ENCODE measurements around the gene ECHS1. TPM values are rescaled to one million over a fixed set of nuclear protein-coding genes. Genes with fewer than 3 reads are reported as not detected.

ECHS1 gene
- total RNA-seq, 2 experiments from 2014 or later: 45.8 to 48.7 TPM

DNA sequence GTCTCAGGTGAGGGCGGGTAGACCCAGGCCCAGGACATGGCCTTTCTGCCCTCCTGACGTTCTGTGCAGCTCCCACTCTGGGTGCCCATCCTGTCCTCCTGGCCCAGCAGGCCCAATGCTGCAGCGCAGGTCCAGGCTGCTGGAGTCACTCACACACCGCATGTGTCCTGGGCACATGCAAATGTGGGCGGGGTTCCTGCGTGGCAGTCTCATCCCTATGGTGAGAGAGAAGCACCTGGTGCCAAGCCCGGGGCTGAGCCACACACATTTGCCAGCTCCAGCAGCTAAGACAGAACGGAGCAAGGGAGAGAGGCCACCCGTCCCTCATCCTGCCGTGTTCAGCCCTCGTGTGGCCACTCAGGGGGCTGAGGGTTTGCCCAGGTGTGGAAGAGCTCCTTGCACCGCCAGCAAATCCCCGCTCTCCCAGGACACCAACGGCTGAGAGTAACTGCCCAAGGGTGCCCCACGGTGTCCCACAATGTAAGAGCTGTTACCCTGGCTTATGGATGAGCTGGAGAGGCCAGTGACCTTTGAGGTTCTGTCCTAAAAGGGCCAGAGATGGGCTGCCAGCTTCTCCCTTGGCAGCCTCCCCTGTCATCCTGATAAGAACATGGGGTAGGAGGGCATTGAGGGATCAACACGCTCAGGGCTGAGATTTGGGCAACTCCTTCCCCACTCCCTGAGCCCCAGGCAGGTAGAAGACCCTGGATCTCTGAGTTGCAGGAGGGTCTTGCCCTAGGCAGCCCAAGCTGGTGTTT is 19.8 kb downstream of the ECHS1 start:
- Mint-ChIP-seq H3K27me3 (ENCODE audit: low read depth) (peaks cover 4% of the 10 kb centered on the region), H3K9me3 (no peaks in the 10 kb centered on the region), H3K4me1 (ENCODE audit: low read depth) (peaks cover 5% of the 10 kb centered on the region), H3K4me3 (no peak overlapping the region), H3K27ac (no peak overlapping the region), H3K36me3 (ENCODE audit: low read depth) (peaks cover 4% of the 10 kb centered on the region)
- CTCF ChIA-PET: interaction anchor here (1.5 to 2.0 kb wide), 2 partner anchors 10 to 24 kb away, joined by 5 to 13 read pairs; no protein-coding TSS in a partner anchor
- intact Hi-C loops (cut with micrococcal nuclease): no loop called here
- no peak for DNase-seq

DNA sequence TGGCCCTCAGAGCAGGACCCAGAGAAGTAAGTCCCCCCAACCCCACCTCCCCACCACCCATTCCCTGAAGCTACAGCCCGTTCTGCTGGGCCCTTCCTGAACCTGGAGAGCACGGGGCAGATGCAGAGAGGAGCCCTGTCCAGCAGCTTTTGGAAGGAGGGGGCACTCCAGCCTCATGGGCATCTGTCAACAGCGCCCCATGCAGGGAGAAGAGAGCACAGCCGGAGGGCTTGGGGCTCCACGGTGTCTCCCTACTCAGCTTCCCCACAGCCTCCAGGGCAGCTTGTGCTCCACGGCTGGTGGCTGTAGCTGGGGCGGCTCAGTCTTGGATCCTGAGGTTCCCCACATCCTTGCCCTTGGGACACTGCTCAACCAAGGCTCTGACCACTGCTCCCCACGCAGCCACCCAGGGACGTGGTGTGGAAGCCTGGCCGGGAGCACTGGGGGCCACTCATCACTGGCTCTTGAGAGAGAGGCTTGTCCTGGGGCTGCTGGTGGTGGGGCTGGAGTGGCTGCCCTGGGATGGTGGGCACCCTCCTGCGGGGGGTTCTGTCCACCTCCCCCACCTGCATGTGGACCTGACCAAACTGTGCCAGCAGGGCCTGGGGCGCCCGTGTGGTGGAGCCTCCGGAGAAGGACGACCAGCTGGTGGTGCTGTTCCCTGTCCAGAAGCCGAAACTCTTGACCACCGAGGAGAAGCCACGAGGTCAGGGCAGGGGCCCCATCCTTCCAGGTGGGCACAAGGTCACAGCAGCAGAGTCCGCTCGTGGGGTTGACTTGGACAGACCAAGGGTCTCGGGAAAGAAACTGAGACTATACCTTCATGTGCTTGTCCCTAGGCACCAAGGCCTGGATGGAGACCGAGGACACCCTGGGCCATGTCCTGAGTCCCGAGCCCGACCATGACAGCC is 21.5 kb downstream of the ECHS1 start:
- peaks cover 5% of the 10 kb centered on the region for H3K4me1 Mint-ChIP-seq (ENCODE audit: low read depth)
- peaks cover 4% of the 10 kb centered on the region for H3K27me3 Mint-ChIP-seq (ENCODE audit: low read depth)
- CTCF ChIA-PET: no interaction called here
- H3K9me3 Mint-ChIP-seq: no peaks in the 10 kb centered on the region
- peaks cover 4% of the 10 kb centered on the region for H3K36me3 Mint-ChIP-seq (ENCODE audit: low read depth)
- intact Hi-C loops (cut with micrococcal nuclease): no loop called here
- no peak for DNase-seq
- no peak overlapping the region for H3K27ac Mint-ChIP-seq
- H3K4me3 Mint-ChIP-seq: no peak overlapping the region

DNA sequence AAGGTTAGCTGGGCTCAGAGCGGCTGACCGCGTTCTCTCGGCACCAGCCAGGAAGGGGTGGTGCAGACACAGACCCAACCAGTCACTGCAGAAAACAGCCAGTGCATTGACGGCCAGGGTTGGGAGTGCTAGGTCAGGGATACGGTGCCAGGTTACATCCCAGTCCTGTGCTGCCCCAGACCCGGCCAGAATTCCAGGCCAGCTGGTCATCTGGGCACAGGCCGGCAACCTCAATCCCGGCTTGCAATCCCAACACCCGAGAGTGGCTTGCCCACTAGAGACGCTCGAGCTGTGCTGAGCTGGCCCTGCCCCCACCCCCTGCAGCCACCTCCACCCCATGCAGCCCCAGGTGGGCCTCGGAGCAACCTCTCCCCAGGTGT is 22.2 kb downstream of the ECHS1 start:
- peaks cover 2% of the 10 kb centered on the region for H3K4me1 Mint-ChIP-seq (ENCODE audit: low read depth)
- no peak overlapping the region for H3K27ac Mint-ChIP-seq
- no peaks in the 10 kb centered on the region for H3K9me3 Mint-ChIP-seq
- no peak overlapping the region for H3K4me3 Mint-ChIP-seq
- H3K36me3 Mint-ChIP-seq (ENCODE audit: low read depth): no peaks in the 10 kb centered on the region
- peaks cover 4% of the 10 kb centered on the region for H3K27me3 Mint-ChIP-seq (ENCODE audit: low read depth)
- intact Hi-C loops (cut with micrococcal nuclease): no loop called here
- DNase-seq: no peak
- CTCF ChIA-PET: no interaction called here

DNA sequence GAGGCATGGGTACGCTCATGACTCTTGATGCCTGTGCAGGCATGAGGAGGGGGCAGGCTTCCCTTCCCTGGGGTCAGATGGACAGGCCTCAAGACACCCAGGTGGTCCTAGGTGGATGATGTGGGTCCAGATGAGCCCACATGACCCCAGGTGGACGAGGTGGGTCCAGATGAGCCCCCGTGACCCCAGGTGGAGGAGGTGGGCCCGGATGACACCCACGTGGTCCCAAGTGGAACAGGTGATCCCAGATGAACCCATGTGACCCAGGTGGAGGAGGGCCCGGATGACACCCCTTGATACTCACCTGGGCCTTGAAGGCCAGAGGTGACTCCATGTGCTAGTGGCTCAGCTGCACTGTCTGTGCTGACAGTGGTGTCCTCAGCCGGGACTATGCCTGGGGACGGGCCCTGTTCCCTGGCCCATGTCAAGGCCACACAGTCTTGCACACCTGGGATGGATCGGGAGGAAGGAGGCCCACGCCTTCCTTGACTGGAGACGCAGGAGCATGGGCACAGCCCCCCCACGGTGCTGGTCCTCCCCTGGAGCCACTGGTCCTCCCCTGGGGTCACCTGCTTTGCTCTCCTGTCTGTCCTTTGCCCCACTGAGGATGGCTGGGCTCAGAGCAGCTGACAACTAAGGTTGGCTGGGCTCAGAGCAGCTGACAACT is 22.7 kb downstream of the ECHS1 start:
- intact Hi-C loops (cut with micrococcal nuclease): no loop called here
- CTCF ChIA-PET: no interaction called here
- Mint-ChIP-seq H3K36me3 (ENCODE audit: low read depth) (no peaks in the 10 kb centered on the region), H3K4me1 (ENCODE audit: low read depth) (peaks cover 2% of the 10 kb centered on the region), H3K27ac (no peak overlapping the region), H3K9me3 (no peaks in the 10 kb centered on the region), H3K4me3 (no peak overlapping the region), H3K27me3 (ENCODE audit: low read depth) (peaks cover 9% of the 10 kb centered on the region)
- no peak for DNase-seq

DNA sequence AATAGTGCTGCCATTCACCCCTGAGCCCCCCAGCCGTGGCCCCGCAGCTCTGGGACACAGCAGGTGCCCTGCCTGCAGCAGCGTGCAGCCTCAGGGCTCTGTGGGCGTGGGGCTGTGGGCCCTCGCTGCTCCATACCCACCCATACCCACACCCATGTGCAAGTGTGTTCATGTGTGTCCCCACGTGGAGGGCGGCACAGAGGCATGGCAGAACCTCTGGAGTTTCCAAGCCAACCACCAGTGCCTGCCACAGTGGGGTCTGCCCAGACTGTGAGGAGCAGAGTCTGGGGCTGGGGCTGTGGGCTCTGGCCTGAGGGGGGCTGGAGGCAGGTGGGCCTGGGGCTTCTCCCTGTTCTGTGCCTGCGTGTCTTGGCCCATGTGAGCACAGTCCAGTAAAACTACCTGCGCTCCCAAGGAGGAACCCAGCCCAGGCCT is 23.6 kb downstream of the ECHS1 start:
- intact Hi-C loops (cut with micrococcal nuclease): no loop called here
- Mint-ChIP-seq H3K4me3 (no peak overlapping the region), H3K9me3 (no peaks in the 10 kb centered on the region), H3K27ac (no peak overlapping the region), H3K27me3 (ENCODE audit: low read depth) (peaks cover 10% of the 10 kb centered on the region), H3K4me1 (ENCODE audit: low read depth) (peaks cover 2% of the 10 kb centered on the region), H3K36me3 (ENCODE audit: low read depth) (no peaks in the 10 kb centered on the region)
- CTCF ChIA-PET: no interaction called here
- DNase-seq: no peak

DNA sequence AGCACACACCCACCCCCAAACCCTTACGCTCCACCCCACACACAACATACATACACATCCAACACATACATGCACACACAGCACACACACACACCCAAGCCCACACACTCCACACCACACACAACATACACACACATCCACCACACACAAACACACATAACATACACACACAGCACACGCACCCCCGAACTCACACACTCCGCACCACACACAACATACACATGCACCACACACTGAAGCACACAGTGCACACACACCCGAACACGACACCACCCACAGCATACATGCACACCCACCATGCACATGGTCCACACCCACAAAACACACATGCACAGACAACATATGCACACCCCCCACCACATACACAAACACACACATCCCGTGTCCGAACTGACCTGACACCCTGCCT is 24.0 kb downstream of the ECHS1 start:
- Mint-ChIP-seq H3K4me3 (no peak overlapping the region), H3K27me3 (ENCODE audit: low read depth) (peaks cover 13% of the 10 kb centered on the region), H3K36me3 (ENCODE audit: low read depth) (no peaks in the 10 kb centered on the region), H3K4me1 (ENCODE audit: low read depth) (peaks cover 2% of the 10 kb centered on the region), H3K9me3 (no peaks in the 10 kb centered on the region), H3K27ac (no peak overlapping the region)
- CTCF ChIA-PET: no interaction called here
- intact Hi-C loops (cut with micrococcal nuclease): no loop called here
- DNase-seq: no peak

DNA sequence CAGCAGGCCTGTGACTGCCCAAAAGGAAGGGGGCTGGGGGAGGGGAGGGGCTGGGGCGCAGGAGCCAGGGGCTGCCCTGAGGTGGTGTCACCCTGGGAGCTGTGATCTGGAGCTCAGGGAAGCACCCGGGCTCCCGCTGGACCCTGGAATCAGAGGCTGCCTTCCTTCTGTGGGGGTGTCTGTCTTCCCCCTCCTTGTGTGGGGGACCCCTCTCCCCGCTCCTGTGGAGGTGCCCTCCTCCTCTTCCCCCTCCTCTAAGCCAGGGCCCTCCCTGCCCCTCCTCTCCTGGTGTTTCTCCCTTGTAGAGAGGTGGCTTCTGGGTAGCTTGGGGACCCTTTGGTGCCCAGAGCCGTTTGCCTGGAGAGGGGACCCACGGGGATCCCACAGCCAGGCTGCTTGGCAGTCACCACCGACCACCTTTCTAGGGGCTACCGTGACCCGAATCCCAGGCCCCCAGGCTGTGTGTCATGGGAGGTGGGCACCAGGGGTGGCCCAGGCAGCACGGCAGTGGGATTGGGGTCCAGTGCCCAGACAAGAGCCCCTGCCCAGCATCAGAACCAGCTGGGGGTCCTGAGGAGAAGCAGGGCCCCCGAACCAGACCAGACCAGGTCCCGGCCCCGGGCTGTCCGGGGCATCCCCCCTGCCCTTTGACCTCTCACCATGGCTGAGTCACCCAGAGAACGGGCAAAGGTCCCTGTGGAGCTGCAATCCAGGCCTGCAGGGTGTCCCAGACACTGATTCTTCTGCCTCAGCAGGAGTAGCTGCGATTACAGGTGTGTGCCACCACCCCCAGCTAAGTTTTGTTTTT is 25.2 kb downstream of the ECHS1 start:
- H3K4me1 Mint-ChIP-seq (ENCODE audit: low read depth): peaks cover 2% of the 10 kb centered on the region
- intact Hi-C loops (cut with micrococcal nuclease): no loop called here
- no peaks in the 10 kb centered on the region for H3K36me3 Mint-ChIP-seq (ENCODE audit: low read depth)
- CTCF ChIA-PET: no interaction called here
- no peak for DNase-seq
- H3K27me3 Mint-ChIP-seq (ENCODE audit: low read depth): peaks cover 19% of the 10 kb centered on the region
- no peak overlapping the region for H3K4me3 Mint-ChIP-seq
- no peaks in the 10 kb centered on the region for H3K9me3 Mint-ChIP-seq
- no peak overlapping the region for H3K27ac Mint-ChIP-seq

DNA sequence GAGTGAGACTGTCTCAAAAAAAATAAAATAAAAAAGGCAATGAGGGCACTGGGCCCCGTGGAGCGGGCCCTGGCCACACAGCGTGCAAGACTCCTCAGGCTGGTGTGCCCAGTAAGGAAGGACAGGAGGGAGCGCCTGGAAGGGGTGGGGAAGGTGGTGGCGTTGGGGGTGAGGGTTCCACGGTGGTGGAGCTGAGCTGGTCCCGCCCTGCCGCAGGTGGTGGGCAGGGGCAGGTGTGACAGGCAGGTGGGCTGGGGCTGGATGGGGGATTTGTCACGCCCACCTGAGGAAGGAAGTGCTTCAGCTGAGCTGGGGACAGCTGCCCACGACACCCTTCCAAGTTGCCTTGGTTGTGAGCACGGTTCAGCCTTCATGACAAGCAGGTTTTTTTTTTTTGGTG is 26.7 kb downstream of the ECHS1 start:
- Mint-ChIP-seq H3K4me3 (no peak overlapping the region), H3K4me1 (ENCODE audit: low read depth) (peaks cover 2% of the 10 kb centered on the region), H3K36me3 (ENCODE audit: low read depth) (no peaks in the 10 kb centered on the region), H3K9me3 (no peaks in the 10 kb centered on the region), H3K27me3 (ENCODE audit: low read depth) (peaks cover 23% of the 10 kb centered on the region), H3K27ac (no peak overlapping the region)
- intact Hi-C loops (cut with micrococcal nuclease): no loop called here
- DNase-seq: no peak
- CTCF ChIA-PET: interaction anchor here (1.0 kb wide), 1 partner anchor 39 kb away, joined by 3 read pairs; no protein-coding TSS in a partner anchor

DNA sequence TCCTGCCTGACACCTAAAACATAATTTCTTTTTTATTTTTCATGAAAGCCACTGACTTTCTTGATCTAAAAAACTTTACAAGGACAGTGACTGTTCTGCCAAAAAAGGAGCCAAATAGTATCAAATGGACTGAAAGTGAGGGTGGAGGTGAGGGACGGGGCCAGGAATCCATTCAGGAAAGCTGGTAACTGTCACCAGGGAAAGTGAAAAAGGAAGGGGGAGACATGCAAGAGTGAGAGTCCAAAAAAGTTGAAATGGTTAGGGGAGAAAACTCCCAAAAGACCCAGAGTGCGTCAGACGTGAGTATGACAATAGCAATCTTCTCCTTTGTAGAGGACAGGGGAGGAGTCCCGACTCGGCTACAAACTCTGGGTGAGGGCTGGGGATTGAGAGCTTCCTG is 28.9 kb downstream of the ECHS1 start:
- Mint-ChIP-seq H3K4me1 (ENCODE audit: low read depth) (peaks cover 1% of the 10 kb centered on the region), H3K27me3 (ENCODE audit: low read depth) (peaks cover 21% of the 10 kb centered on the region), H3K9me3 (no peaks in the 10 kb centered on the region), H3K27ac (no peak overlapping the region), H3K4me3 (no peak overlapping the region), H3K36me3 (ENCODE audit: low read depth) (no peaks in the 10 kb centered on the region)
- CTCF ChIA-PET: interaction anchor here (1.5 to 1.8 kb wide), 2 partner anchors 9 to 15 kb away, joined by 4 to 5 read pairs; no protein-coding TSS in a partner anchor
- intact Hi-C loops (cut with micrococcal nuclease): no loop called here
- DNase-seq: no peak

DNA sequence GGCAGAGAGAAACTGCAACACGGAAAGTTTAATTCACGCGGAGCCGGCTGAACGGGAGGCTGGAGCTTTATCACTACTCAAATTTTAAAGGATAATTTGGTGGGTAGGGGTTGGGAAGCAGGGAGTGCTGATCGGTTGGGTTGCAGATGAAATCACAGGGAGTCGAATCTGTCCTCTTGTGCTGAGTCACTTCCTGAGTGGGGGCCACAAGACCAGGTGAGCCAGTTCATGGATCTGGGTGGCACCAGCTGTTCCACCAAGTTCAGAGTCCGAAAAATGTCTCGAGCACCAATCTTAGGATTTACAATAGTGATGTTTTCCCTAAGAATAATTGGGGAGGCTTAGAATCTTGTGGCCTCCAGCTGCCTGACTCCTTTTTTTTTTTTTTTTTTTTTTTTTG is 29.6 kb downstream of the ECHS1 start:
- H3K4me3 Mint-ChIP-seq: no peak overlapping the region
- no peak for DNase-seq
- no peaks in the 10 kb centered on the region for H3K9me3 Mint-ChIP-seq
- no peak overlapping the region for H3K27ac Mint-ChIP-seq
- H3K27me3 Mint-ChIP-seq (ENCODE audit: low read depth): peaks cover 19% of the 10 kb centered on the region
- CTCF ChIA-PET: interaction anchor here (1.5 to 1.8 kb wide), 2 partner anchors 10 to 14 kb away, joined by 4 to 5 read pairs; no protein-coding TSS in a partner anchor
- no peaks in the 10 kb centered on the region for H3K36me3 Mint-ChIP-seq (ENCODE audit: low read depth)
- no peaks in the 10 kb centered on the region for H3K4me1 Mint-ChIP-seq (ENCODE audit: low read depth)
- intact Hi-C loops (cut with micrococcal nuclease): no loop called here

DNA sequence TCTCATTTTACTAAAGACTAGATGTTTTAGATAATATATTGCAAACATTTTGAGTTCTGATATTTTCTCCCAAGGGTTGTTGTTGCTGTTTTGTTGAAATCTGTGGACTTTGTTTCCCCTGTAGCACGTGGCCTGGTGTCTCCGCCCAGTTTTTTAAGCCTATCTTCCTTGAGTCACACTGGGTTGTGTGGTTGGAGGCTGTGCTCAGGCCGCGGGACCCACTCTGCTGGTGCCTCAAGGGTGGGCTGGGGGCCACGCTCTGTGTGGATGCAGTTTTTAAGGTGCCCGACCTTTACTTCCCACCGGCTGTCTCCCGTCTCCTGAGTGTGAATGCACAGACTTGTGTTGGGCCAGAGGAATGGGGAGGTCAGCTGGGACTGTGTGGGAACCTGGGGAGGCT is 30.2 kb downstream of the ECHS1 start:
- Mint-ChIP-seq H3K27ac (no peak overlapping the region), H3K4me1 (ENCODE audit: low read depth) (no peaks in the 10 kb centered on the region), H3K27me3 (ENCODE audit: low read depth) (peaks cover 19% of the 10 kb centered on the region), H3K36me3 (ENCODE audit: low read depth) (no peaks in the 10 kb centered on the region), H3K4me3 (no peak overlapping the region), H3K9me3 (no peaks in the 10 kb centered on the region)
- CTCF ChIA-PET: interaction anchor here (1.2 to 1.8 kb wide), 2 partner anchors 11 to 14 kb away, joined by 3 to 5 read pairs; no protein-coding TSS in a partner anchor
- DNase-seq: no peak
- intact Hi-C loops (cut with micrococcal nuclease): no loop called here

Data from activated naive CD4-positive, alpha-beta T cell treated with anti-CD3 and anti-CD28 coated beads for 36 hours (primary cell).